GM19193 (cell line): ENCODE measurements around the gene WASF2.

Experiments
- POLR2A ChIP-seq: IDR thresholded peaks from 4 replicates; pipeline ENCODE4 v1.6.1; 2011; ENCODE audit not compliant: insufficient read depth, insufficient read length; ENCODE audit errors: extremely low read depth

WASF2 gene

GRCh38 chr1:27360159-27361043 is 129.6 kb downstream of the WASF2 start:
- TF ChIP-seq POLR2A: no peak

- no peak for TF ChIP-seq POLR2A
These were observed 130.2 kb downstream of the WASF2 start for GRCh38 chr1:27359822-27360158.

GRCh38 chr1:27358928-27359313 is 131.0 kb downstream of the WASF2 start:
- TF ChIP-seq POLR2A: no peak

DNA sequence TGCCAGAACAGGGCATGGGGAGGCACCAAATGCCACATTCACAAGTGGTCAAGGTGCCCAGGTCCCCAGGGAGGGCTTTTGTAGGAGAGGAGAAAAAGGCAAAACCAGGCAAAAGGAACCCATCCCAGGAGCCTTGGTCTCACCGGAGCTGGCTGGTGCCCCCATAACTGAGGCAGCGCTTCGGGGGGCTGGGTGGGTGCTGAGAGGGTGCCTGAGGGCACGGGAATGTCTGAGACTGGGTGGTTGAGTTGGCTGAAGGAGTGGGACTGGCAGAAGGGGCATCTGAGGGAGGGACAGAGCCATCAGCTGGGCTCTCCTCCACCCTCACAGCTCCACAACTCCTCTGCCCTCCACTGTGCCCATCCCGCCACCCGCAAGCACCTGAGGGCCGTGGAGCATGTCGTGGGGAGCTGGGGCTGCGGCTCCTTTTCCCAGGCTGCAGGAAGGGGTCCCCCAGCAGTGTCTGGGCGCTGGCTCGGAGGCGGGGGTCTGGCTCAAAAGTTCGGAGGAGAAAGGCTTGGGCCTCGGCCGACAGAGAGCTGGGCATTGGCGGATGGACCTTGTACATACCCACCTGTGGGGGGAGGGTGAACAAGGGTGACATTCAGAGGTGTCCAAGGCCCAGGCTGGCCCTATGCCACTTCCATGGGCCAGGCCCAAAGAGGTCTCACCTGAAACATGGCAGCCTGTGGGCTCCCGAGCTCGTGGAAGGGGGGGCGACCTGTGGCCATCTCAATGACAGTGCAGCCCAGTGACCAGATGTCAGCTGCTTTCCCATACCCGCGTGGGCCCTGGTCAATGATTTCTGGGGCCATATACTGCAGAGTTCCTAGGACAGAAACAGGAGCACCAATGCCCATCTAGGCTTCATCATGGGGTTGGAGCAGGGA is 131.7 kb downstream of the WASF2 start:
- TF ChIP-seq POLR2A: no peak

GRCh38 chr1:27357281-27358037 is 132.5 kb downstream of the WASF2 start:
- no peak for TF ChIP-seq POLR2A

GRCh38 chr1:27356619-27357280 is 133.2 kb downstream of the WASF2 start:
- no peak for TF ChIP-seq POLR2A

DNA sequence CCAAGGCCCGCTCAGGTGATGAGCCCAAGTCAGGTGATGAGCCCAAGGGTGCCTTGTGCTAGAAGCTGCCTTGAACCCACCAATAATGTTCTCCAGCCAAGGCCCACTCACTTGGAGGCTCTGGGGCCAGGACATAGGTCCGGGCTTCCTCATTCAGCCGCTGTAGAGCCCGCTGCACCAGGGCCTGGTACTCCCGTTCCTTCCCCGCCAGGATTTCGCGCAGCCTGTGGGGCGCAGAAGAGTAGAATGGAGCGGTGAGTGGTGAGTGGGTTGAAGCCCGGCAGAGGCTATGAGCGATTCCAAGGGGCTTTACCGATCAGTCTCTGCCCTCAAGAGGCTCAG is 133.7 kb downstream of the WASF2 start:
- TF ChIP-seq POLR2A: no peak

DNA sequence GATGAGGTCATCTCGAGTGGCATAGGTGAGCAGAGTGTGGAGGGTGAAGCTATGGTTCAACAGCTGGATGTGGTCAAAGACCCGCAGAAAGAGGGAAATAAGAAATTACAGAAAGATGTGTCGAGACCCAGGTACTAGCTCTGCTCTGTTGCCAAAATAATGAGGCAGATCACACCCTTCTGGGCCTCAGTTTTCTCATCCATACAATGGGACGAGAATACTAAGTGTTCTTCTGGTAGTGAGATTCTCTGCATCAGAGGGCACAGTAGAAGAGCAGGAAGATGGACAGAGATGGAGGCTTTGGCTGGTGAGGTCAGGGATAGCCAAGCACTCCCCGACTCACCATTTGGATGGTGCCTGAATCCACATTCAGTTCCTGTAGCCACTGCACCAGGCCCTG is 134.3 kb downstream of the WASF2 start:
- TF ChIP-seq POLR2A: no peak
